ENCODE measurements around the gene CCNT2.
"Not testable (repeated sequence)": the region's sequence is repeated elsewhere in the genome, so short reads cannot be mapped to it uniquely, and the experiment has no call there.

Gene CCNT2

GRCh38 chr2:134917888-134918525 lies 615 bp upstream of the CCNT2 start:
- DNase-seq (ENCODE audit: low read depth in 2 of 3, low spot score in 1 of 3), result peak in 2 of 3 donors; percentile 72 to 83

GRCh38 chr2:134919341-134920210 lies 954 bp downstream of the CCNT2 start:
- peak; percentile 27 to 41 (median 36) for DNase-seq (ENCODE audit: low read depth in 2 of 3, low spot score in 1 of 3)

GRCh38 chr2:134924912-134925311 lies 6.3 kb downstream of the CCNT2 start:
- DNase-seq (ENCODE audit: low read depth in 2 of 3, low spot score in 1 of 3), result no peak

- DNase-seq (ENCODE audit: low read depth in 2 of 3, low spot score in 1 of 3), result no peak
Observed at GRCh38 chr2:134926231-134926931, 7.8 kb downstream of the CCNT2 start.

- DNase-seq (ENCODE audit: low read depth in 2 of 3, low spot score in 1 of 3), result no peak
Observed at GRCh38 chr2:134927195-134927594, 8.6 kb downstream of the CCNT2 start.

- DNase-seq (ENCODE audit: low read depth in 2 of 3, low spot score in 1 of 3), result no peak
Observed at GRCh38 chr2:134932864-134933526, 14.4 kb downstream of the CCNT2 start.

- no peak for DNase-seq (ENCODE audit: low read depth in 2 of 3, low spot score in 1 of 3)
Observed at GRCh38 chr2:134933732-134934131, 15.1 kb downstream of the CCNT2 start.

GRCh38 chr2:134934150-134934549 lies 15.5 kb downstream of the CCNT2 start:
- no peak for DNase-seq (ENCODE audit: low read depth in 2 of 3, low spot score in 1 of 3)

GRCh38 chr2:134934641-134935040 lies 16.0 kb downstream of the CCNT2 start:
- no peak for DNase-seq (ENCODE audit: low read depth in 2 of 3, low spot score in 1 of 3)

- no peak for DNase-seq (ENCODE audit: low read depth in 2 of 3, low spot score in 1 of 3)
Observed at GRCh38 chr2:134936691-134937090, 18.1 kb downstream of the CCNT2 start.

GRCh38 chr2:134943540-134943939 lies 24.9 kb downstream of the CCNT2 start:
- DNase-seq (ENCODE audit: low read depth in 2 of 3, low spot score in 1 of 3), result no peak

GRCh38 chr2:134944975-134945374 lies 26.4 kb downstream of the CCNT2 start:
- DNase-seq (ENCODE audit: low read depth in 2 of 3, low spot score in 1 of 3), result no peak

- DNase-seq (ENCODE audit: low read depth in 2 of 3, low spot score in 1 of 3), result no peak
Observed at GRCh38 chr2:134946073-134946472, 27.5 kb downstream of the CCNT2 start.

- no peak for DNase-seq (ENCODE audit: low read depth in 2 of 3, low spot score in 1 of 3)
Observed at GRCh38 chr2:134949981-134950708, 31.5 kb downstream of the CCNT2 start.

GRCh38 chr2:134950886-134951285 lies 32.3 kb downstream of the CCNT2 start:
- DNase-seq (ENCODE audit: low read depth in 2 of 3, low spot score in 1 of 3), result no peak

GRCh38 chr2:134952608-134953007 lies 34.0 kb downstream of the CCNT2 start:
- DNase-seq (ENCODE audit: low read depth in 2 of 3, low spot score in 1 of 3), result no peak

- no peak for DNase-seq (ENCODE audit: low read depth in 2 of 3, low spot score in 1 of 3)
Observed at GRCh38 chr2:134954065-134954464, 35.4 kb downstream of the CCNT2 start.

GRCh38 chr2:134955744-134956143 lies 37.1 kb downstream of the CCNT2 start:
- no peak for DNase-seq (ENCODE audit: low read depth in 2 of 3, low spot score in 1 of 3)

GRCh38 chr2:134957477-134957876 lies 38.9 kb downstream of the CCNT2 start:
- DNase-seq (ENCODE audit: low read depth in 2 of 3, low spot score in 1 of 3), result no peak

GRCh38 chr2:134967166-134967565 lies 48.5 kb downstream of the CCNT2 start:
- not testable (repeated sequence) for DNase-seq (ENCODE audit: low read depth in 2 of 3, low spot score in 1 of 3)
